ENCODE results near the gene R3HDM2.

R3HDM2 gene

DNA sequence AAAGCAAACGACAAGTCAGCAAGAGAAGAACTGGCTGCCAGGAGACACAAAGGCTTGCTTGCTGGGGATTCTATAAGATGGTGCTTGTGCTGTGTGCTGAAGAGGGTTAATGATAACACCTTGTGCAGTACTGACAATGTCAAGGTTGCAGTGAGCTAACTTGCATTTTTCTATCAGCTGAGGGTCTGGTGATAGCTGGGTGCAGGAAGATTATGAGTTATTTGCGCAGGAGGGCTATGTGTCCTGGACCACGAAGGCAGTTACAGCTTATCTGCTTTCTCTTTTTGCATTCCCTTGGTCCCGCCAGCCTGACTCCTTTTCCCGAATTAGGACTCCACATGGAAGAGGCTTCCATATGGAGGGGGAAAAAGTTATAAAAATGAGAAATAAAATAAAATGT is 42.4 kb downstream of the R3HDM2 start:
- no peak overlapping the region for H3K4me3 ChIP-seq (ENCODE audit: low read depth, low read length)
- TF ChIP-seq, protein P1, sequence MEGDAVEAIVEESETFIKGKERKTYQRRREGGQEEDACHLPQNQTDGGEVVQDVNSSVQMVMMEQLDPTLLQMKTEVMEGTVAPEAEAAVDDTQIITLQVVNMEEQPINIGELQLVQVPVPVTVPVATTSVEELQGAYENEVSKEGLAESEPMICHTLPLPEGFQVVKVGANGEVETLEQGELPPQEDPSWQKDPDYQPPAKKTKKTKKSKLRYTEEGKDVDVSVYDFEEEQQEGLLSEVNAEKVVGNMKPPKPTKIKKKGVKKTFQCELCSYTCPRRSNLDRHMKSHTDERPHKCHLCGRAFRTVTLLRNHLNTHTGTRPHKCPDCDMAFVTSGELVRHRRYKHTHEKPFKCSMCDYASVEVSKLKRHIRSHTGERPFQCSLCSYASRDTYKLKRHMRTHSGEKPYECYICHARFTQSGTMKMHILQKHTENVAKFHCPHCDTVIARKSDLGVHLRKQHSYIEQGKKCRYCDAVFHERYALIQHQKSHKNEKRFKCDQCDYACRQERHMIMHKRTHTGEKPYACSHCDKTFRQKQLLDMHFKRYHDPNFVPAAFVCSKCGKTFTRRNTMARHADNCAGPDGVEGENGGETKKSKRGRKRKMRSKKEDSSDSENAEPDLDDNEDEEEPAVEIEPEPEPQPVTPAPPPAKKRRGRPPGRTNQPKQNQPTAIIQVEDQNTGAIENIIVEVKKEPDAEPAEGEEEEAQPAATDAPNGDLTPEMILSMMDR (IDR thresholded peaks at IDR 0.05; ENCODE audit: borderline replicate concordance, insufficient read depth, low read depth, low read length) = no peak

DNA sequence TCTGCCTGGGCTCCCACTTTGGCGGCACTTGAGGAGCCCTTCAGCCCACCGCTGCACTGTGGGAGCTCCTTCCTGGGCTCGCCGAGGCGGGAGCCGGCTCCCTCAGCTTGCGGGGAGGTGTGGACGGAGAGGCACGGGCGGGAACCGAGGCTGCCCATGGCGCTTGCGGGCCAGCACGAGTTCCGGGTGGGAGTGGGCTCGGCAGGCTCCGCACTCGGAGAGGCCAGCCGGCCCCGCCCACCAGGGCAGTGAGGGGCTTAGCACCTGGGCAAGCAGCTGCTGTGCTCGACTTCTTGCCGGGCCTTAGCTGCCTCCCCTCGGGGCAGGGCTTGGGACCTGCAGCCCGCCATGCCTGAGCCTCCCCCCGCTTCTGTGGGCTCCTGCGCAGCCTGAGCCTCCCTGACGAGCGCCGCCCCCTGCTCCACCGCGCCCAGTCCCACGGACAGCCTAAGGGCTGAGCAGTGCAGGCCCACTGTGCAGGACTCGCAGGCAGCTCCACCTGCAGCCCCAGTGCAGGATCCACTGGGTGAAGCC is 44.6 kb downstream of the R3HDM2 start:
- TF ChIP-seq, protein P1 (IDR thresholded peaks at IDR 0.05; ENCODE audit: borderline replicate concordance, insufficient read depth, low read depth, low read length) = no peak
- H3K4me3 ChIP-seq (ENCODE audit: low read depth, low read length) = no peak overlapping the region

DNA sequence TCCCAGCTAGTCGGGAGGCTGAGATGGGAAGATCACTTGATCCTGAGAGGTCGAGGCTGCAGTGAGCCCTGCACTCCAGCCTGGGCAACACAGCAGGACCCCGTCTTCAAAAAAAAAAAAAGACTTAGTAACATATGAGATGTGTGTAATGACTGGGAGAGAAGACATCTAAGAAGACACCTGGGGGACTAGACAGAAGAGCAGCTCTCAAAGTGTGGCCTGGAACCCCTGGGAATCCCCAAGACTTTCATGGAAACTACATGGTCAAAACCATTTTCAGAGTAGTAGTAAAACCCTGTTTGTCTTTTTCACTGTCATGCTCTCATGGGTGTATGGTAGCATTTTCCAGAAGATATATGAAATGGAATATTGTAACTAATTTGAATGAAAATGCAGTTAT is 45.3 kb downstream of the R3HDM2 start:
- TF ChIP-seq, protein P1 (IDR thresholded peaks at IDR 0.05; ENCODE audit: borderline replicate concordance, insufficient read depth, low read depth, low read length) = no peak
- no peak overlapping the region for H3K4me3 ChIP-seq (ENCODE audit: low read depth, low read length)

DNA sequence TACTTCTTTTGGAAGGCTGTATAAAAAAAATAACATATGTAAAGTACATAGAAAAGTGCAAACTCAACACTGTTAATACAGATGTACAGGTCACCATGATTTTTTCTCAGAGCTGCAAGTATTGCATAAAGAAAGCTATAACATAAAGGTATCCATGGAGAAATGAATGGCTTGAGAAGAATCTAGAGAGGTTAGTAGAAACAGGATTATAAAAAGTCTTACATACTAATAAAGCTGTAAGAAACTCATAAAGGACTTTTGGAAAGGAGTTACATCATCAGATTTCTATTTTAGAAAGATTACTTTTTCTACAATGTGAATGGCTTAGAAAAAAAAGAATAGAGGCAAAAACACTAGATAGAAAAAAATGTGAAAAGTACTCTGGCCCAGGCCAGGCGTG is 46.4 kb downstream of the R3HDM2 start:
- TF ChIP-seq, protein P1 (IDR thresholded peaks at IDR 0.05; ENCODE audit: borderline replicate concordance, insufficient read depth, low read depth, low read length) = no peak
- no peak overlapping the region for H3K4me3 ChIP-seq (ENCODE audit: low read depth, low read length)

DNA sequence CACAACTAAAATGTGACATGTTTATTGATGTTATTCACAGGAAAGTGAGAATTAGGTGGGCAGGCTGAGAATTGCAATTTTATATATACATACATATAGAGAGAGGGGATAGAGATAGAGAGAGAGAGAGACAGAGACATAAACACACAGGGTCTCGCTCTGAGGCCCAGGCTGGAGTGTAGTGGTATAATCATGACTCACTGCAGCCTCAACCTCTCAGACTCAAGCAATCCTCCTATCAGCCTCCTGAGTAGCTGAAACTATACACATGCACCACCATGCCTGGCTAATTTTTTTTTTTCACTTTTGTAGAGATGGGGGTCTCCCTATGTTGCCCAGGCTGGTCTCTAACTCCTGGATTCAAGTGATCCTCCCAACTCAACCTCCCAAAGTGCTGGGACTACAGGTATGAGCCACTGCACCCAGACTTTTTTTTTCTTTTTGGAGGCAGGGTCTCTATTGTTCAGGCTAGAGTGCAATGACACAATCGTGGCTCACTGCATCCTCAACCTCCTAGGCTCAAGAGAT is 49.1 kb downstream of the R3HDM2 start:
- TF ChIP-seq, protein P1 (IDR thresholded peaks at IDR 0.05; ENCODE audit: borderline replicate concordance, insufficient read depth, low read depth, low read length) = no peak
- H3K4me3 ChIP-seq (ENCODE audit: low read depth, low read length) = no peak overlapping the region

DNA sequence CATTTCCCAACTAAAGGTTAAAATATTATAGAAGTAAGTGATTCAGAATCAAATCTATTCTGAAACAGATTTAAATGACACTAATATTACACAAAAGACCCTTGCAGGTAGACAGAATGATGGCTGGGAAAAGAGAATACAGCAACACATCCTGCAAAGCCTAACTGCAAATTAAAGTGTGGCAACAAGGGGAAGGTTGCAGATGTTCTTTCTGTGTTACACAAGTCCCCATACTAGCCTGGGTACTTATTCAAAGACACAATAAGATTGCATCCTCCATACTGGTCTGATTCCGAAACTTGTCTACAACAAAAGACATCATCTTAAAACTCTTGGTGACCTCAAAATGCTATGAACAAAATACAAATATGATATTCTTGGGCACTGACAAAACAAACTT is 50.5 kb downstream of the R3HDM2 start:
- TF ChIP-seq, protein P1 (IDR thresholded peaks at IDR 0.05; ENCODE audit: borderline replicate concordance, insufficient read depth, low read depth, low read length) = no peak
- H3K4me3 ChIP-seq (ENCODE audit: low read depth, low read length) = no peak overlapping the region

DNA sequence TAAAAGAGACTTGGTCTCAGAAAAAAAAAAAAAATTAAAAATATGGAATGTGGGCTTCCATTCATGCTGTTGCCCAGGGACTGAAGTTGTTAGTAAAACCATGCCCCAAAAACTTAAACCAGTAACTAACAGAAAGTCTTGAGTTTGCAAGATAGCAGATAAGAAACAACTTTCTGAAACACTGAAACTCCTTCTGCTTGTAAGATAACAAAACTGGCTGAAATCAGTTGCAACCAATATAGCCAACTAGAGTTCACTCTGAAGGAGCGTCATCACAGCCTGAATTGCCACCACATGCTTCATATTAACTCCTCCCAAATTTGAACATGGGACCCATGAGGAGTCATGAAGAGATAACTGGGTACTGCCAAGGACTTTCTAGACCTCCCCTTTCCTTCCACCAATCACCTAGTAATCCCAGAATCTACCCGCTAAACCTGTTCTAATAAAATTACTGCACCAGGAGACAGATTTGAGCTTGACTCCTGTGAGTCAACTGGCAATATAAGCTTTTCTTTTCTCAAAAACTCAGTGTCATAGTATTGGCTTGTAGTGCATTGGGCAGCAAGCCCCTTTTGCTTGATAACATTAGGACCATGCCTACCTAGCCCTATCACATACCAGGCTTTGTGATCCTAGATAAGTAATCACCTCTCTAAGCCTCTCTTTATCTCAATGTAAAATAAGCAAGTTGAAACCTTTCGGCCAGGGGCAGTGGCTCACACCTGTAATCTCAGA is 53.6 kb downstream of the R3HDM2 start:
- no peak overlapping the region for H3K4me3 ChIP-seq (ENCODE audit: low read depth, low read length)
- TF ChIP-seq, protein P1 (IDR thresholded peaks at IDR 0.05; ENCODE audit: borderline replicate concordance, insufficient read depth, low read depth, low read length) = no peak

Data from GM12875 (cell line).